Heart left ventricle (tissue), 13 donors: ENCODE results near the gene SYT3.

ENCODE experiments used
- CTCF ChIP-seq, 12 donors: fragments of 200-600 bp; sonication (generic) in 4 of 12; IDR thresholded peaks; one replicate each; pipeline versions ENCODE4 v1.5.0 to v1.8.0; 2018 to 2022; ENCODE audit warnings: antibody characterized with exemption in 12 of 12, mild to moderate bottlenecking in 5 of 12
- POLR2A ChIP-seq, 2 donors: fragments of 450-650 bp; IDR thresholded peaks; one replicate each; pipeline ENCODE4 v1.6.1; 2017; ENCODE audit warnings: antibody characterized with exemption in 2 of 2, mild to moderate bottlenecking in 2 of 2, moderate library complexity in 2 of 2
- donor health status: ischemic (EF 13 %, LVEDD 7.1; RV severe dilation, severe dysfunction).
- donor health status: DM: no; HTN: yes; CAD: no.
- donor health status: DM: no; HTN: no; CAD: no.
- donor health status: ischemic (EF 25% LVEDD 6.9; RV normal size, moderate dysfunction).
- donor health status: ischemic (EF 25% LVEDD 5.7; RV mildly dilated, moderate dysfunction).
- donor health status: ischemic (EF 35%, LVEDD 5.7; RV mildly dilated, moderate dysfunction).
- donor health status: nonischemic (EF 11% LVEDD 7.7; RV severe dilation, severe dysfunction).
- donor health status: DM: yes; HTN: yes; CAD: no.
- donor health status: PGD.
- donor health status: ischemic (EF 29% LVEDD 5.4; RV normal size, mild dysfunction).
- donor health status: nonischemic (EF 23%, LVEDD 6.1; RV moderate dilation, normal function).

- no peak for TF ChIP-seq CTCF (IDR thresholded peaks at IDR 0.05)
- no peak for TF ChIP-seq POLR2A (IDR thresholded peaks at IDR 0.05)
Measured at GRCh38 chr19:50639121-50640112, at the start of gene SYT3.
